Stimulated activated naive CD4-positive, alpha-beta T cell treated with Interleukin-2 at 50 U/mL for 16 hours (primary cell): ENCODE data around the gene RPL7A.
"Not testable (repeated sequence)": the region's sequence is repeated elsewhere in the genome, so short reads cannot be mapped to it uniquely, and the experiment has no call there.

Experiments
- DNase-seq: peaks from one replicate; lab custom pipeline; 2025; lab: John Stamatoyannopoulos, UW

RPL7A gene

DNA sequence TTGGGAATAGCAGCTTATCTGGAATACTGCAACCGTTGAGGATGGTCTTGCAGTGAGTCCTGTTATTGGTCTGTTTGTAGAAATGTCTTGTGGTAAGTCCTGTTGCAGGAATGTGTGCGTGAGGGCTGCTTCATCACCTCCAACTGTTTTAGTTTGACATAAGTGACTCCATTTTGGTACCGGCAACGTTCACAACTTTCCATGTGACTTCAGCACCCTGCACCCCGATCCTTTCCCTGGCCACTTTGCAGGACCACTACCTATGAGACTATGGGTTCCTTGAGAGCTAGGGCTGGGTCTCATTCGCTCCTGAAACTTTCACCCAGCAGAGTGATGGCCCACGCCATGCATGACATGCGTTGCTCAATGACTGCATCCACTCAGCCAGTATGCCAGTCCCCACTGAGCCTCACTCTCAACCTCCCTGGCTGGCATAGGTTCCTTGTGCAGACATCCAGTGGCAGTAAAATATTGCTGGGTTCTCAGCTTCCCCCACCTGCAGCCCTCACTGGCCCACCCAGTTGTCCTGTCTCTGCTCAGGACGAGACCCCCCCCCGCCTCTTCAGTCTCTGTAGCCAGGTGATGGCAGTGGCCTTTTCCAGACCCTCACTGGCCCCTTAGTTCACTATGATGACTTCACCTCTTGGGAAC, 20.1 kb upstream of the RPL7A start:
- no peak for DNase-seq

DNA sequence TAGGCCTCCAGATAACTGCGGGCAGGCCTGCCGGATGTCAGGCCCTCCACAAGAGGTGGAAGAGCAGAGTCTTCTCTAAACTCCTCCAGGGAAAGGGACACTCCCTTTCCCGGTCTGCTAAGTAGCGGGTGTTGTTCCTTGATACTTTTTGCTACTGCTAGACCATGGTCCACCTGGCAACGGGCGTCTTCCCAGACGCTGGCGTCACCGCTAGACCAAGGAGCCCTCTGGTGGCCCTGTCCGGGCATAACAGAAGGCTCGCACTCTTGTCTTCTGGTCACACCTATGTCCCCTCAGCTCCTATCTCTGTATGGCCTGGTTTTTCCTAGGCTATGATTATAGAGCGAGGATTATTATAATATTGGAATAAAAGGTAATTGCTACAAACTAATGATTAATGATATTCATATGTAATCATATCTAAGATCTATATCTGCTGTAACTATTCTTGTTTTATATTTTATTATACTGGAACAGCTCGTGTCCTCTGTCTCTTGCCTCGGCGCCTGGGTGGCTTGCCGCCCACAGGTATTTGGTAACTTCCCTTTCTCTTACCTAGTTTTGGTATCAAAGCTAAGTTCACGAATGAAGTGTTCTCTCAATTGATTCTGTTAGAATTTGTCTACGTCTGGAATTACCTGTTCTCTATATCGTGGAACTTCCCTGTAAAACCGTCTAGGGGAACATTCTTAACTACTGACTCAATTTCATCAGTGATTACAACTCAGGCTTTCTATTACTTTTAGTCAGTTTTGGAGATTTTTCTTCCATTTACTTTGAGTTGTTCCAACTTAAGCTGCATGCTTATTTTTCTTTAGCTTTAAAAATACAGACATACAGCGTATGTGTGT, 18.5 kb upstream of the RPL7A start:
- not testable (repeated sequence) for DNase-seq

DNA sequence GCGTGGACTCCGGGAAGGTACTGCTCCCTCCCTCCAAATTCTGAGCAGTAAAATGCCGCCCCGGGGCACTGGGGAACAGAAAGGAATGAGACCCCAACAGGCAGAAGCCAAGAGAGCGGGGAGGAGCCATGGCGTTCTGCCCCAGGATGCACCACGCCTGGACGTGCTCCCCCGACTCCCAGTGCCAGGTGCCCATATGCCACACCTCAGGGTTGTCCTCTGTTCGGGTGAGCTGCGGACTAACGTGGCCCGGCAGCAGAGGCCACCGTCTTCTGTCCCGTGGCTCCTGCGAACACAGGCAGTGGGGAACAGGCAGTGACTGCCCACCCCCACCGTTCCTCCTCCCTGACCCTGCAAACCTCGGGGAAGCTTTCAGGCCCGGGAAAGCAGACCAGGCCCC, 16.8 kb upstream of the RPL7A start:
- DNase-seq, result no peak

DNA sequence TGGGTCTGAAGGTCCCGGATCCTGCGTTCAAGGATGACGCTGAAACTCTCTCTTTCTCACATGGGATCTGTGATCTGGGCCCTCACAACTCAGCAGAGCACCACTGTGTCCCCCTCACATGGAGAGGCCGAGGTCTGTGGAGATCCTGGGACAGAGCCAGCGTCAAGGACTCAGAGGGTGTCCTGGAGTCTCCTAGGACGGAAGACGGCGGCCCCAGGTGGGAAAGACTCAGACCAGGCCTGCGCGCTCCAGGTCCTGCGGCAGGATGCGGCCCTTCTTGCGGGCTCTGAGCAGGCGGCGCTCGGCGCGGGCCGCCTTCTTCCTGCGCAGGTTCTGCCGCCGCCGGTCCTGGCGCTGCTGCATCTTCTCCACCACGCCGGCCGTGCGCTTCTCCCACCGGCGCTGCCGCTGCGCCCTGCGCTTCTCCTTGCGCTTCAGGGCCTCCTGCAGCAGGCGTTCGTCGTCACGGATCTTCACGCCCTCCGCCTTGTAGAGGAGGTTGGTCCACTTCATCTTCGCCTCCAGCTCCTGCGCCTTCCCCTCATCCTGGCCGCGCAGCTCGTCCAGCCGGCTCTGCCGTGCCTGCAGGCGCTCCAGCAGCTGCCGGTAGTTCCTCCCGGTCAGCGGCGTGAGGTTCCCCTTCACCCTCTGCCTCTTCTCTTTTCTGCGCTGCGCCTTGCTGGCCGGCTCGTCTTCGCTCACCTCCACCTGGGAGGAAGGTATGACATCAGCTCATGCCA, 16.2 kb upstream of the RPL7A start:
- DNase-seq, result no peak

DNA sequence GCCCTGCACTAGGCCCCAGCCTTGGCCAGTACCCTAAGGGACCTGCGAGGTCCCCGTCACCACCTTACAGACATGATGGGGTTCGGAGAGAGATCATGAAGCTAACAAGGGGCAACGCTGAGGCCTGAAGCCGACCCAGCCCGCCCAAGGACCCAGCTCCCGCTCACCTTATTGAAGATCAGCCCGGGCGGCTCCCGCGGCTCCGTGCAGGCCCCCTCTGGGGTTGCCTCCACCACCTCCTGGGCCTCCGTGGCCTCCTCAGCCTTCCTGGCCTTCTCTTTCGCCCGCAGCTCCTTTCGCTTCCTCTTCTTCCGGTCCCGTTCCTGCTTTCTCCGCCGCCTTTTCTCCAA, 15.7 kb upstream of the RPL7A start:
- DNase-seq, result no peak

DNA sequence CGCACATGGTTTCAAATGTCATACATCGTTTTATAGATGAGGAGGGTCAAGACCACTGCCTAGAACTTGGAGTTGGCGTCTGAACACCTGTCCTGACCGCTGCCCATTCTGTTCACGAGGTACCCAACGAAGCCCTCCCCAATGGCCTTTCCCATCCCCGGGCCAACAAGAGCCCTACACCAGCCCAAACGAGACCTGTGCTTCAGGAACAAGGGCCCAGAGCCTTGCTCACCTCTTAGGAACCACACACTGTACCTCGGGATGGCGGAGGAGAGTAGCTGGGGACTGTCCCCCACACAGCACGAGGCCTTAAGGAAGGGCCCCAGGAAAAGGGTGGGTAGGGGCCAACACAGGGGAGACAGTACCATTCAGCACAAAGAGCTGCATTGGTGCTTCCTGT, 15.0 kb upstream of the RPL7A start:
- no peak for DNase-seq

DNA sequence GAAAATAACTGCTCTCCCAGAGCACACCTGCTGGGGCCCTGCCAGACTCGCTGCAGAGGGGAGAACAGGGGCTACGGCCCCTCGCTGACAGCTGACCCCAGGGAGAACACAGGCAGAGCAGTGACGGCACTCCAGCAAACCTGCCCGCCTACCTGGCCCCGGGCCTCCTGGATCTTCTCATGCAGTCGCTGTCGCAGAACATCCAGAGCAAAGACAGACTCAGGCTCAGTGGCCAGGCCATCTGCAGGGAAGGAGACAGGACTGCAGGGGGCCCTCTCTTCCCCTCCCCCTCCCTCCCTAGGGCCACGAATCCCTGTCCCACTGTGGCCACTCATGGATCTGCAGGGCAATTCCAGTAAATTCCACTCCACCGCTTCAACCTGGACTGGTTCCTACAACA, 14.5 kb upstream of the RPL7A start:
- DNase-seq, result no peak

DNA sequence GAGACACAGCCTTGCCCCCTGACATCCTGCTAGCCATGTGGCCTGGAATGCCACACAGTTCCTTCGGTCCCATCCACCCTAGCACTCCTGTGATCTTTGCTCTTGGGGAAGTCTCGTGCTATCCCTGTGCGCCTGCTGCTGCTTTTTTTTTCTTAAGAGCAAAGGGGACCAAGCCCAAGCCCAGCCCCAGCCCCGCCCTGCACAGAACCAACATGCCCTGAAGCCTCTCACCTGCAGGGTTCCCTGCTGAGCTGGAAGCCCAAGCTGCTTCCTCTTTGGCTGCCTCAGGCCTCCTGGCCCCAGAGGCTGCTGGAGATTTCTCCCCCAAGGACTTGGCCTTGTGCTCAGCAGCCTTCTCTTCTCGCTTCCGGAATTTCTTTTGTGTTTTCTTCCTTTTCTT, 13.9 kb upstream of the RPL7A start:
- DNase-seq, result no peak

DNA sequence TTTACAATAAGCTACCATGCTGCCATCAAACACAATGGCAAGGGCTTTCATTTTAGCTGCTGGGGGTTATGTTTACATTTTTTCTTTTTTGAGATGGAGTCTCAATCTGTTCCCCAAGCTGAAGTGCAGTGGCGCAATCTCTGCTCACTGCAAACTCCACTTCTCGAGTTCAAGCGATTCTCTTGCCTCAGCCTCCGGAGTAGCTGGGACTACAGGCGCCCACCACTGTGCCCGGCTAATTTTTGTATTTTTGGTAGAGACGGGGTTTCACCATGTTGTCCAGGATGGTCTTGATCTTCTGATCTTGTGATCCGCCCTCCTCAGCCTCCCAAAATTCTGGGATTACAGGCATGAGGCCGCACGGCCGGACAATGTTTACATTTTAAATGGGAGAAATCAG, 13.1 kb upstream of the RPL7A start:
- not testable (repeated sequence) for DNase-seq

DNA sequence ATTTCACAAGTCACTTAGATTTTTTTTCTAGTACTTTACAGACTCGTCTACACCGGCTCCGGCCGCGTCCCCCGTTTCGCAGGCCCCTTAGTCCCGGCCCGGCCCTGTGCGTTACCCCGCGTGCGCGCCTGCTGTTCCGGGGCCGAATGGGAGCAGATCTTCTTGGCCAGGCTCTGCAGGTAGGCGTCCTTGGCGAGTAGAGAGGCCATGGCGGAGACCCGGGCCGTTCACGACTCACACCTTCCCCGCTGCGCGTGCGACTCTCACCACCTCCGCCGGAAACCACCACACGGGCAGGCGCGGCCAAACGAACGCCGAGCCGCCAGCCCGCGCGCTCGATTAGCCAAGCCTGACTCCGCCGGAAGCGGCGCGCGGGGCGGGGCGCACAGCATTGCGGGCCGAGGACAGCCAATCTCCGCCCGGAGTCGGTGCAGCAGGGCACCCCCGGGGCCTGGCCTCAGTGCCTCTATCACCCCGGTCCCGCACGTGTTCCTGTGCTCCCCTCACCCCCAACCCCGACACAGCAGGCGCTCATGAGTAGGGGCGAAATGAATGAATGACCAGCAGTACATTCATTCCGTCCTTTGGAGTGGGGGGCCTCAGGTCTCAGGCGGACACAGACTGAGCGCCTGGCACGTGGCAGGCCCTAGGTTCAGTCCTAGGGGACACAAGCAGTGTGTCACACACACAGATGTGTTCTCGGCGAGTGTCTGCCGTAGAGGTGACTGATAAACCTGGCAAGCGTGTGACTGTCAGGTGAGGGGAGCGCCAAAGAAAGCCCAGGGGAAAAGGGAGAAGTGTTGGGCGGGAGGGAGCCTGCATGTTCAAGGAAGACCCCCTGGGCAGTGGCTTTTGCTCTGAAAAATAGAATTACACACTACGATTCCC, 11.8 kb upstream of the RPL7A start, which contains the start of gene SURF6:
TSS of gene SURF6 (minus strand) at position 265 of the 888 bp plus-strand sequence. CDS start at position 209, 56 bp downstream.
- DNase-seq, result peak; percentile 94

DNA sequence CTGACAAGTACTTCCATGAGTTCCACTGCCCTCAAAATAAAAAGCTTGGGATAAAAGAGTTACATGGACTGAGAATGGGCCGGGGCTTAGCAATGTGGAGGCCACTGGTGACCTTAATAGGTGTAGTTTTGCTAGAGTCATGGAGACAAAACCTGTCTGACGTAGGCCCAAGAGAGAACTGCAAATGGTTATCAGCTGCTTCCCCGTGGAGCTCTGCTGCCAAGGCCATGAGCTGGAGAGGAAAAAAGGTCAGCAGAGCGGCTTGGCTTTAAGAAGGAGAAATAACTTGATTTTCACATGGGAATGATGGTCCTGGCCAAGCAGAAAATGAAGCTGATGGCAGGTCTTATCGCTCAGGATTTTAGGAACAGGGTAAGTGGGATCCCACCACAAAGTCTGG, 8.4 kb upstream of the RPL7A start:
- no peak for DNase-seq

DNA sequence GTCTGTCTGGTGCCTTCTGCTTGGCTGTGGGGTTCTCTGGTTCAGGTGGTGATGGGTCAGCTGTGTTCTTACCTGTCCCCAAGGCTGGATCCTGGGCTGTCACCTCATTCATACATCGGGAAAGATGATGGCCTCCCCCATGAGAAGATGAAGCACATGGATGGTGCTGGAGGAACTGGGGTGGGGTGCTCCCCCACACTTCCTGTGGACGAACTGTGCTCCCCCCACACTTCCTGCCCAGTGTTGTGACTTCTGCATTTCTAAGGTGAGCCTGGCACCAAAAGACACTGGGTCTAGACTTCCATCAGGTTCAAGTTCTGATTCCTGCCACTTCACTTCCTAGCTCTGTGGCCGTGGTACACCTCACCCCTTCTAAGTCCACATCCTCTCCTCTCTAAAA, 7.8 kb upstream of the RPL7A start:
- DNase-seq, result no peak

DNA sequence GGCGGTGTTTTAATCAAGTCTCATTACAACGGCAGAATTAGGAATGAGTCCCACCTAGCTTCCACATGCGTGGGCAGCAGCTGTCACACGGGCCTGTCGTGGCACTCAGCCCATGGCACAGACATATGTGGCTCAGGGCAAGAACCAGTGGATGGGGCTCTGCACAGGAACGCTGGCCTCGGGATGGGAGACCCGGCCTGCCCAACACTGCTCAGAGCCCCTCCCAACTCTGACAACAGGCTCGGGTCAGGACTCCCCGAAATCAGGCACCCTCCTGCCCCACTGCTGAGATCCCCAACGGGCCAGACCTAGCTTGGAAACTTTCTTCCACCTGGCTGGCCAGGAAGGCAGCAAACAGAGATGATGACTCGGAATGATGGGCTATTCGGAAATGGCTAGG, 7.1 kb upstream of the RPL7A start:
- no peak for DNase-seq

DNA sequence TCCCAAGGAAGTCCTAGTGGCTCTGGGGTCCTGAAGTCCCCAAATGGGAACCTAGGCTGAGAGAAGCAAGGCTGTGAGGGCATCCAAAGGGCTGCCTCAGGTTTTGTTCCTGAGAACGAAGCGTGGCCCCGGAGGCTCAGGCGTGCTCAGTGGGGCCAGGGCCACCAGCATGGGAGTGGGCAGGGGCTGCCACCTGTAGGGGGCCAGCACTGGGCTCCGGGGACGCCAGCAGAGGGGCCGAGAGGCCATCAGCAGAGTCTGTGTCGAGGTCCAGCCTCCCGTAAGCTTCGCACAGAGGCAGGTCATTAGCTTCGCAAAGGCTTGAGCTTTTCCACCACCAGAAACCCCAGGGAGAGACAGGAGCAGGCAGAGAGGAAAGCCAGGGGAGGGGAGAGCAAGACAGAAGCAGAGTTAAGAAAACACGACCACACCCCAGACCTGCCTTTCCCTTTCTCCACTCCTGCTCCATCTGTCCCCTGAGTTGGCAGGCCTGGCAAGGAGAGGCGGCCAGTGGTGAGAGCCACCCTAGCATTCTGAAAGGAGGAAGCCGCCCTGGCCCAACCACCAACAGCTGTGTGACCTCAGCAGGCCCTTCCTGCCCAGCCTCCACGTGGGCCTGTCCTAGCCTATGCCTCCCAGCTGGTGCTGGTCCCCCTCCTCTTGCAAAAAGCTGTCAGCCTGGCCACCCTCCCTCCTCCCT, 6.5 kb upstream of the RPL7A start:
- no peak for DNase-seq

DNA sequence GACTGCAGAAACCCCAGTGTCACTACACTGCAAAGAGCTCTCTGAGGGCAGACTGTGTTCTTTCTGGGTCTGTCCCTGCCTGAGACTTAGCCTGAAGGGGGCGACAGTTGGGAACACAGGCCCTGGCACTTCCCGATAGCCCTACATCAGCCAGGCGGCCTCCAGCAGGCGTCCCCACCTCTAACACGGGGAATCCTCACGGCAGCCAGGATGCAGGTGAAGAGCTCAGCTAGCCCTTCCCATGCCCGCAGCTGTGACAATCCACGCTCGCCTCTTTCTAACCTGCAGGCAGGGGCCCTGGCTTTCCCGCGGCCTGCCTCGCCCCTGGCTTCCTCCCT, 6.0 kb upstream of the RPL7A start:
- DNase-seq, result no peak

DNA sequence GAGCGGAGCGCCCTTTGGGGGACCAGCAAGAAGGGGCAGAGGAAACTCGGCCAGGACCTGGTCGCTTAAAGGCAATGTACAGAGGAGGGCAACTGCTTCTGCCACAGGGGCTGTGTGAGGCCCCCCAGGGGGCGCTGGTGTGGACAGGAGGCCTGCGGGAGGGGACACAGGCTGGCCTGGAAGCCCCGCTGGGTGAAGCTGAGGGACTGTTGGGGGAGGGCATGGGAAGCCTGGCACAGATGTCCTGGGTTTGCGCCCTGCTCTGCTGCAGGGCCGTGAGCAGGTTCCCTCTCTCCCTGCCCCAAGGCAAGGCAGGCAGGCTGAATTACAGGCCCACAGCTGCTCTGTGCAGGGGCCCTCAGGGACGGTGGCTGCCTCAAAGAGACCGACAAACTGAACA, 5.4 kb upstream of the RPL7A start:
- no peak for DNase-seq

DNA sequence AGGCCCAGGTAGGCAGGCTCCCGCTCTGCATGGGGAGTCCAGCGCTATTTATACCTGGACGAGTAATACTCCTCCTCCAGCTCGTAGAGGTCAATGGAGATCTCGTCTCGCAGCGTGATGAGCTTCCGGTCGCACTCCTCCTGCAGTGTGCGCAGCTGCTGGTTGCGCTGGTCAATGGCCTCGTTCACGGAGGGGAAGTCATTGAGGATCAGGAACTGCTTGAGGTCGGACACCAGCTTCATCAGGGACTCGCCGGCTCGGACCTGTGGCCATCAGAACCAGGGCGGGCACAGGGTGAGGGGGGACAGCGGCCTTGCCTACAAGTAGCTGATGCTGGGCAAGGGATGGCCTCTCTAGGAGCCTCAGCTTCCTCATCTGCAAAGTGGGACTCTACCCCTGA, 3.9 kb upstream of the RPL7A start:
- DNase-seq, result no peak

DNA sequence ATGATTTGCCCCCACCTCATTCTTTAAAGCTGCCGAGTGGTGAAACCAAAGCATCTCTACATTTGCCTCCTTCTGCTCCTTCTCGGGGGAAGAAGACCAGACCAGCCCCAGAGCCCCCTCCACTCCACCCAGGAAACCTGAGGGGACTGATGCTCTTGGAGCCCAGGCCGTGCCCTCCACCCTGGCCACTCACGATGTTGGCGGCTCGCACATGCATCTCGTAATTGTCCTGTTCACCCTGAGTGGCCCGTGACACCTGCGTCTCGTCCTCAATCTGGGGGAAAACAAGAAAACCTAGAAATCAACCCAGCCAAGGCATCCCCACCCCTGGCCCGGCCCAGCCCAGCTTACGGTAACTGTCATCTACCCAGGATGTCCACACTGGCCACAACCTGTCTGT, 3.0 kb upstream of the RPL7A start:
- DNase-seq, result no peak

DNA sequence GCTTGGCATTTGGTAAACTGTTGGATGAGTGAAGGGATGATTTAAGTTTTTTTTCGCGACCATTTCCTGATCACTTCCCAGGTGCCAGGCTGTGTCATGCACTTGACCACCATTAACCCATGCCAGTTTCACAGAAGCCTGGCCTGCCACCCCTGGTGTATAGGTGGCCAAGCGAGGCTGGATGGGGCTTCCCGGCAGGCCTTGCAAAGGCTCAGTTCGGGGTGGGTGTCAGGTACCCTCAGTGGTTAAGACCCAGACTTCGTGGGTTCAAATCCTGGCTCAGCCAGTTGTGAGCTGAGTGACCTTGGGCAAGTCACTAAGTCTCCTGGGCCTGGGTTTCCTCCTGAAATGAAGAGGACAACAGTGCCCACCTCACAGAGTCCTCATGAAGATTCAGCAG, 2.4 kb upstream of the RPL7A start:
- DNase-seq, result no peak

DNA sequence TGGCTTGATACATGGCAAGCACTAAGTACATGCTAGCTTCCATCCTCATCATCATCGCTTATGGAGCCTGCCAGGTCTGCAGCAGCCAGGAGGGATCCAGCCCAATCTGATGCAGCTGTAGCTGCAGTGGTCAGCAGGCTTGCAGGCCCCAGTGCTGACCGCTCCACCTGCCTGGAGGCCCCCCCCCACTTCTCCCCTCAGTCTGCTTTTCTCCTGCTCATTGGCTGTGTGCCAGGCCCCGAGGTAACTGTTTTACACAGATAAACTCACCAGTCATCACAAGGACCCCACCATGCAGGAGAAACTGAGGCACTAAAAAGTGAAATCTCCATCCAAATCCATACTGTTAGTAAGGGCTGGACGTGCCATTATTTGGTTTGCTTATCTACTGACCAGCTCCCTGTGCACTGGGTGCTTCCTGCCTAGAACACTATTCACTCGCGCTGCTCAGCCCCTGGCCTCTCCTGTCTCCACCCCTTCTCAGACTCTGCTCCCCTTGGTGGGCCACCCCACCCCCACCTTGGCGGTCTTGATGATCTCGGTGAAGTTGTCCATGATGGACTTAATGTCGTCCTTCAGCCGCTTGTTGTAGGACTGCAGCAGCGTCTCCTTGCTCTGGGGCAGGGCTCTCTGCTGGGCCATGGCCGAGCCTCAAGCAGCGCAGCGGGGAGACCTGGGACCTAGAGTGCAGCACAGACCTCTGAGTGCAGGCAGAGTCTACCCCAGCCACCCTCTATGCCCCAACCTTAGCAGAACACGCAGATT, 1.8 kb upstream of the RPL7A start:
- DNase-seq, result no peak

DNA sequence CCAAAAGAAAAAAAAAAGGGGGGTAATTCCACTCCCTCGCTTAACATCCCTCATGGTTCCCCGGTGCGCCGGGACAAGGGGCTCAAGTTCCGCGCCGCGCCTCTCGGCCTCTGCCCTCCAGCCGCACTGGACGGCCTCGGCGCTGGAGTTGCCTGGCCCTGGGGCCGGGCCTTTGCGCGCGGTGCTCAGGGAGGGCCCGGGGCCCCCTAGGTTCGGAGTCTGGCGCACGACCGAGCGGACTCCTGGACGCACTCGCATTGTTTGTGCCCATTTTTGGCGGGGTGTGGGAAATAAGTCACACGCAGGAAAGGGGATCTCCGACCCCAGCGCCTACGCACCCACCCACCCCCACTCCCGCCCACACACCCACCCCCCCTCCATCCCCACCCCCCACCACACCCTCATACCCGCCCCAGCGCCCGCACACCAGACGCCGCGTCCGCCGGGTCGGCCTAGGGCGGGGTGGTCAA, 468 bp upstream of the RPL7A start:
- DNase-seq, result peak; percentile 47
